HepG2 (cell line): ENCODE measurements around the gene NCKAP5L. TPM values are rescaled to one million over a fixed set of nuclear protein-coding genes. Genes with fewer than 3 reads are reported as not detected.

Experiments used
- ATAC-seq: fragments of 200-7000 bp; cut with Tn5 transposase; 3 replicates; pipeline ENCODE4 v1.9.1; 2020; ENCODE audit warnings: mild to moderate bottlenecking, moderate library complexity
- BruUV-seq: library from RNA; stranded (reverse); fragments of 400-500 nt; replicated peaks from 2 replicates; lab custom pipeline; 2021; lab: Mats Ljungman, UMichigan
- CTCF ChIA-PET: fragments of 300-600 bp; formaldehyde crosslinking; extraction: SDS; loops from one replicate; lab custom pipeline; 2021; ENCODE audit warnings: low total read pairs, inconsistent platforms, low intra/inter-chr PET ratio; lab: Yijun Ruan, JAX
- POLR2A ChIA-PET: fragments of 350-600 bp; sonication (Branson Sonifier 250); formaldehyde crosslinking; loops from one replicate; lab custom pipeline; 2020; ENCODE audit warnings: antibody characterized with exemption, inconsistent platforms; lab: Yijun Ruan, JAX
- DNase-seq: peaks from one replicate; pipeline ENCODE4 v3.0.0-alpha.2; 2015; ENCODE audit warnings: low spot score
- FAIRE-seq: peaks from 3 replicates; lab custom pipeline; 2011; peaks lifted over from hg19 to GRCh38; lab: Jason Lieb, UNC
- H2AFZ ChIP-seq: one replicate; pipeline ENCODE4 v1.6.1; 2011; ENCODE audit warnings: low read length, inconsistent platforms
- H3K27ac ChIP-seq: fragments of 300-600 bp; 3 replicates; pipeline ENCODE4 v1.8.0; 2011; ENCODE audit warnings: mixed run types, mild to moderate bottlenecking, mixed read lengths, low read length, inconsistent platforms; ENCODE audit not compliant: insufficient read depth; ENCODE audit errors: extremely low read length
- H3K27me3 ChIP-seq, 2 experiments: fragments of 200-600 bp in 1 of 2; 2 replicates in 1 of 2; 3 replicates in 1 of 2; pipeline versions ENCODE4 v1.6.0 to v1.8.0; 2011; ENCODE audit warnings: low read length in 2 of 2, mild to moderate bottlenecking in 2 of 2, moderate library complexity in 2 of 2, inconsistent platforms in 1 of 2; ENCODE audit not compliant: insufficient read depth in 2 of 2, control insufficient read depth in 1 of 2
- H3K36me3 ChIP-seq, 2 experiments: fragments of 200-600 bp in 1 of 2; replicated peaks in 1 of 2; 2 replicates in 1 of 2; 3 replicates in 1 of 2; pipeline versions ENCODE4 v1.5.1 to v1.8.0; 2011; ENCODE audit warnings: low read length in 2 of 2, inconsistent platforms in 1 of 2; ENCODE audit not compliant: insufficient read depth in 2 of 2, control insufficient read depth in 1 of 2
- H3K4me1 ChIP-seq: 2 replicates; pipeline ENCODE4 v1.5.1; 2012; ENCODE audit warnings: low read length, inconsistent platforms; ENCODE audit not compliant: insufficient read depth
- H3K4me2 ChIP-seq: 2 replicates; pipeline ENCODE4 v1.6.0; 2011; ENCODE audit warnings: low read depth, low read length, inconsistent platforms
- H3K4me3 ChIP-seq, 3 experiments: fragments of 200-600 bp in 1 of 3; sonication (generic), shearing (Covaris generic) in 1 of 3; replicated peaks in 1 of 3; 2 replicates each; pipeline ENCODE4 v1.5.1; 2011 to 2016; ENCODE audit warnings: low read length in 3 of 3, inconsistent platforms in 2 of 3, low read depth in 2 of 3, mild to moderate bottlenecking in 2 of 3, control low read depth in 1 of 3, mixed read lengths in 1 of 3; ENCODE audit not compliant: insufficient read depth in 1 of 3
- H3K79me2 ChIP-seq: one replicate; pipeline ENCODE4 v1.6.1; 2011; ENCODE audit warnings: low read length, inconsistent platforms; ENCODE audit not compliant: insufficient read depth
- H3K9ac ChIP-seq: 2 replicates; pipeline ENCODE4 v1.6.0; 2011; ENCODE audit warnings: mild to moderate bottlenecking, low read depth, low read length, inconsistent platforms; ENCODE audit not compliant: insufficient read depth
- H3K9me3 ChIP-seq: 2 replicates; pipeline ENCODE4 v1.5.1; 2012; ENCODE audit warnings: mild to moderate bottlenecking, low read length
- H4K20me1 ChIP-seq: 2 replicates; pipeline ENCODE4 v1.6.0; 2011; ENCODE audit warnings: inconsistent platforms, mild to moderate bottlenecking, low read length, moderate library complexity; ENCODE audit not compliant: insufficient read depth
- ASH2L ChIP-seq: fragments of 300-600, 200-600 bp; sonication (generic); IDR thresholded peaks from 2 replicates; pipeline ENCODE4 v1.7.0; 2017; ENCODE audit warnings: low read depth, mild to moderate bottlenecking, moderate library complexity, mixed read lengths, low read length; ENCODE audit not compliant: insufficient read length
- CENPX ChIP-seq: sonication (generic); formaldehyde crosslinking; IDR thresholded peaks from 2 replicates; pipeline ENCODE4 v1.9.0; 2021; ENCODE audit warnings: mild to moderate bottlenecking, missing genetic modification reagents, moderate library complexity
- HES4 ChIP-seq: sonication (generic); formaldehyde crosslinking; IDR thresholded peaks from 2 replicates; pipeline ENCODE4 v1.9.0; 2021; ENCODE audit warnings: mild to moderate bottlenecking, missing genetic modification reagents, borderline replicate concordance
- HNRNPL ChIP-seq: fragments of 200-400 bp; formaldehyde crosslinking; IDR thresholded peaks from 2 replicates; pipeline ENCODE4 v1.6.1; 2017; ENCODE audit warnings: mild to moderate bottlenecking, low read depth, low read length
- ISX ChIP-seq: sonication (generic); formaldehyde crosslinking; conservative IDR thresholded peaks from 2 replicates; pipeline ENCODE4 v1.5.0; 2020; ENCODE audit warnings: missing genetic modification reagents
- NFE2L2 ChIP-seq: fragments of 150-350 bp; IDR thresholded peaks from 2 replicates; pipeline ENCODE4 v1.6.1; 2014; ENCODE audit warnings: low read length
- NFKBIZ ChIP-seq: IDR thresholded peaks from 2 replicates; pipeline ENCODE4 v1.6.1; 2018; ENCODE audit warnings: missing genetic modification reagents, missing compliant biosample characterization
- PRPF4 ChIP-seq: fragments of 200-400 bp; formaldehyde crosslinking; IDR thresholded peaks from 2 replicates; pipeline ENCODE4 v1.6.1; 2016; ENCODE audit warnings: low read length, low read depth; ENCODE audit not compliant: poor library complexity, severe bottlenecking
- SP2 ChIP-seq: sonication (generic); formaldehyde crosslinking; IDR thresholded peaks from 2 replicates; pipeline ENCODE4 v1.5.1; 2020; ENCODE audit warnings: mild to moderate bottlenecking, missing genetic modification reagents
- ZBTB7B ChIP-seq: sonication (generic); formaldehyde crosslinking; IDR thresholded peaks from 2 replicates; pipeline ENCODE4 v1.4.0; 2020; ENCODE audit warnings: missing genetic modification reagents
- ZFP36L1 ChIP-seq: sonication (generic); formaldehyde crosslinking; IDR thresholded peaks from 2 replicates; pipeline ENCODE4 v1.8.0; 2022; ENCODE audit warnings: mild to moderate bottlenecking, missing genetic modification reagents, moderate library complexity
- ZNF101 ChIP-seq: sonication (generic); formaldehyde crosslinking; IDR thresholded peaks from 2 replicates; pipeline ENCODE4 v1.4.0; 2020; ENCODE audit warnings: mild to moderate bottlenecking, low read depth, missing genetic modification reagents, borderline replicate concordance
- ZNF207 ChIP-seq: fragments of 450-650 bp; IDR thresholded peaks from 2 replicates; pipeline ENCODE4 v1.6.1; 2016; ENCODE audit warnings: antibody characterized with exemption, borderline replicate concordance
- ZNF335 ChIP-seq: sonication (generic); formaldehyde crosslinking; IDR thresholded peaks from 2 replicates; pipeline ENCODE4 v1.4.0; 2020; ENCODE audit warnings: missing genetic modification reagents
- ZNF737 ChIP-seq: sonication (generic); formaldehyde crosslinking; IDR thresholded peaks from 2 replicates; pipeline ENCODE4 v1.5.0; 2020; ENCODE audit warnings: missing genetic modification reagents, mild to moderate bottlenecking, borderline replicate concordance
- WGBS: methylation state at CpG from one replicate; pipeline ENCODE4 v1.1.6; 2017; ENCODE audit warnings: low lambda C conversion rate; 5-methylcytosine and 5-hydroxymethylcytosine counted together
- in situ Hi-C: cut with HindIII; loops from 2 replicates; pipeline ENCODE4 v1.10.0; 2017; ENCODE audit warnings: low pct_unique_long_range_greater_than_20kb; ENCODE audit not compliant: extremely low pct_ligation_motif_present
- intact Hi-C: fragments of 100-400 bp; cut with micrococcal nuclease; formaldehyde crosslinking; loops from one replicate; pipeline ENCODE4 v1.10.0; 2022; ENCODE audit not compliant: unreplicated experiment
- polyA plus RNA-seq, 8 experiments: library from polyadenylated mRNA; depleted of rRNA in 3 of 8; stranded (reverse) in 7 of 8; unstranded in 1 of 8; fragments of >200 nt; fragmentation: Illumina TruSeq in 4 of 8; extraction: Trizol in 4 of 8; gene quantifications; 2 replicates each; pipeline versions ENCODE4 v1.2.1 to v1.2.3, GENCODE V29; 2011 to 2016; ENCODE audit warnings: low read depth in 4 of 8, missing spikeins in 1 of 8, mixed read lengths in 1 of 8; ENCODE audit not compliant: insufficient read depth in 1 of 8
- total RNA-seq, 5 experiments: library from RNA; depleted of rRNA; stranded (reverse); fragments of >200 nt; fragmentation: Illumina TruSeq; extraction: Trizol; gene quantifications; 2 replicates each; pipeline ENCODE4 v1.2.3, GENCODE V29; 2016; ENCODE audit warnings: low read depth in 1 of 5
- TF ChIP-seq, protein P1 (sequence below): IDR thresholded peaks from 2 replicates; pipeline ENCODE4 v1.6.1; 2016; ENCODE audit warnings: low read depth
- TF ChIP-seq, protein P2 (sequence below): sonication (generic); formaldehyde crosslinking; IDR thresholded peaks from 2 replicates; pipeline ENCODE4 v1.9.0; 2022; ENCODE audit warnings: low read depth, missing genetic modification reagents
- TF ChIP-seq, protein P3 (sequence below): sonication (generic); formaldehyde crosslinking; conservative IDR thresholded peaks from 2 replicates; pipeline ENCODE4 v1.4.0; 2020; ENCODE audit warnings: missing genetic modification reagents

The NCKAP5L gene
- total and polyA plus RNA-seq, 2 of the 13 experiments (the other 11 are each of a cell fraction or from before 2014, with no cell fraction given): 4.1 to 9.0 TPM

DNA sequence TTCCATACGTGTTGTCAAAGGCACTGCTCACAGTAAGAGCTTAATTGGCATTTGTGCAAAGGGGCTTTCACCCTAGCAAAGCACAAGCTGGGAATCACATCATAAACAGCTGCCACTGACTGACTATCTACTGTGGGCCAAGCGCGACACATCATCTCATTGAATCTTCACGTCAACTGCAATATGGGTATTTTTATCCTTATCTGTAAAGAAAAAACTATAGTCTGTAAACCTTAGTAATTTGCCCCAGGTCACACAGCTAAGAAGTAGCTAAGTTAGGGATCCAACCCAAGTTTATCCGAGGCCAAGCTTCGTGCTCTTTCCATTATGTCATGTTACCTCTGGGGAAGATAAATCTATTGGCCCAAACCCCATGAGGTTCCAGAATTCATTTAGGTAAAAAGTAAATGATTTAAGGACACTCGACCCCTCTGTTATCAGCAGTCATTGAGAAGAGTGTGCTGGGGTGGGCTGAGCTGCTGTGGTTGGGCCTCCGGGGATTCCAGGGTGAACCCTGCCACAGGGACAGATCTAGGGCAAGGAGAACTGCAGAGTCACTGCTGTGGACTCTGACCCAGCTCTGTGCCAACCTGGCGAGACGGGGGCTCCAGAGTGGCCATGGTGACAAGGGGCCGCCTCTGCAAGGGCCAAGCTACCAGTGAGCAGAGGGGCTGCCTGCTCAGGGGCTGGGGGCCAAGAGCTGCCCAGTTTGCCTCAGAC is 27.6 kb downstream of the NCKAP5L start:
- Histone ChIP-seq H3K4me2 (0 out of 2 replicates have a peak overlapping the region, but pooled peaks have one; percentile 23), H4K20me1 (no peaks in the 10 kb centered on the region), H2AFZ (no peak overlapping the region), H3K36me3 (peaks cover 23 to 71% of the 10 kb centered on the region in 2 experiments), H3K4me1 (peaks cover 20% of the 10 kb centered on the region), H3K79me2 (no peaks in the 10 kb centered on the region), H3K9ac (peak overlapping the region; percentile 31; the same call in 1 of the 2 replicates), H3K27me3 (no peaks in the 10 kb centered on the region), H3K27ac (peak overlapping the region; percentile 64), H3K9me3 (no peaks in the 10 kb centered on the region), H3K4me3 (no peak overlapping the region)
- POLR2A ChIA-PET: interaction anchor here (0.7 to 1.6 kb wide), 4 partner anchors 28 to 59 kb away, joined by 3 to 5 read pairs (median 3); partner anchors contain the start of genes BCDIN3D, NCKAP5L and TMBIM6
- intact Hi-C loops: loop anchor here (5.0 kb wide), 1 partner anchor 533 kb away; the partner anchor contains the start of gene TUBA1C
- DNase-seq (peak; percentile 26), ATAC-seq (peak; percentile 53), FAIRE-seq (no peak)
- 79% methylated on average over 8 of the region's 11 CpGs for WGBS
- BruUV-seq: TSS peak; percentile 11
- CTCF ChIA-PET: no interaction called here
- in situ Hi-C loops: no loop called here
- TF ChIP-seq, protein P1, sequence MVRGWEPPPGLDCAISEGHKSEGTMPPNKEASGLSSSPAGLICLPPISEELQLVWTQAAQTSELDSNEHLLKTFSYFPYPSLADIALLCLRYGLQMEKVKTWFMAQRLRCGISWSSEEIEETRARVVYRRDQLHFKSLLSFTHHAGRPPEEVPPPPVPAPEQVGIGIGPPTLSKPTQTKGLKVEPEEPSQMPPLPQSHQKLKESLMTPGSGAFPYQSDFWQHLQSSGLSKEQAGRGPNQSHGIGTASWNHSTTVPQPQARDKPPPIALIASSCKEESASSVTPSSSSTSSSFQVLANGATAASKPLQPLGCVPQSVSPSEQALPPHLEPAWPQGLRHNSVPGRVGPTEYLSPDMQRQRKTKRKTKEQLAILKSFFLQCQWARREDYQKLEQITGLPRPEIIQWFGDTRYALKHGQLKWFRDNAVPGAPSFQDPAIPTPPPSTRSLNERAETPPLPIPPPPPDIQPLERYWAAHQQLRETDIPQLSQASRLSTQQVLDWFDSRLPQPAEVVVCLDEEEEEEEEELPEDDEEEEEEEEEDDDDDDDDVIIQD (CRISPR knock-in tag): no peak
- no peak for TF ChIP-seq ZNF737
- TF ChIP-seq, protein P2, sequence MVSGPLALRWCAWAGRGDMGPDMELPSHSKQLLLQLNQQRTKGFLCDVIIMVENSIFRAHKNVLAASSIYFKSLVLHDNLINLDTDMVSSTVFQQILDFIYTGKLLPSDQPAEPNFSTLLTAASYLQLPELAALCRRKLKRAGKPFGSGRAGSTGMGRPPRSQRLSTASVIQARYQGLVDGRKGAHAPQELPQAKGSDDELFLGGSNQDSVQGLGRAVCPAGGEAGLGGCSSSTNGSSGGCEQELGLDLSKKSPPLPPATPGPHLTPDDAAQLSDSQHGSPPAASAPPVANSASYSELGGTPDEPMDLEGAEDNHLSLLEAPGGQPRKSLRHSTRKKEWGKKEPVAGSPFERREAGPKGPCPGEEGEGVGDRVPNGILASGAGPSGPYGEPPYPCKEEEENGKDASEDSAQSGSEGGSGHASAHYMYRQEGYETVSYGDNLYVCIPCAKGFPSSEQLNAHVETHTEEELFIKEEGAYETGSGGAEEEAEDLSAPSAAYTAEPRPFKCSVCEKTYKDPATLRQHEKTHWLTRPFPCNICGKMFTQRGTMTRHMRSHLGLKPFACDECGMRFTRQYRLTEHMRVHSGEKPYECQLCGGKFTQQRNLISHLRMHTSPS (CRISPR knock-in tag): peak; percentile 79; the same call in 1 of the 2 replicates
- no peak for TF ChIP-seq NFKBIZ
- no peak for TF ChIP-seq ISX (CRISPR knock-in tag)
- no peak for TF ChIP-seq ZNF335 (CRISPR knock-in tag)
- TF ChIP-seq HNRNPL: 0 out of 2 replicates have a peak, but pooled peaks have one; percentile 69
- no peak for TF ChIP-seq ZNF101 (CRISPR knock-in tag)
- no peak for TF ChIP-seq HES4 (CRISPR knock-in tag)
- no peak for TF ChIP-seq ZNF207
- TF ChIP-seq, protein P3, sequence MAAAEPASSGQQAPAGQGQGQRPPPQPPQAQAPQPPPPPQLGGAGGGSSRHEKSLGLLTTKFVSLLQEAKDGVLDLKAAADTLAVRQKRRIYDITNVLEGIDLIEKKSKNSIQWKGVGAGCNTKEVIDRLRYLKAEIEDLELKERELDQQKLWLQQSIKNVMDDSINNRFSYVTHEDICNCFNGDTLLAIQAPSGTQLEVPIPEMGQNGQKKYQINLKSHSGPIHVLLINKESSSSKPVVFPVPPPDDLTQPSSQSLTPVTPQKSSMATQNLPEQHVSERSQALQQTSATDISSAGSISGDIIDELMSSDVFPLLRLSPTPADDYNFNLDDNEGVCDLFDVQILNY (CRISPR knock-in tag): no peak
- peak; percentile 53; the same call in 1 of the 2 replicates for TF ChIP-seq NFE2L2
- TF ChIP-seq ZFP36L1: no peak
- TF ChIP-seq ASH2L: no peak
- TF ChIP-seq PRPF4: no peak
- no peak for TF ChIP-seq SP2 (CRISPR knock-in tag)
- no peak for TF ChIP-seq CENPX (CRISPR knock-in tag)
- TF ChIP-seq ZBTB7B: no peak
